ENCODE measurements around the gene SP5. TPM values are rescaled to one million over a fixed set of nuclear protein-coding genes. Genes with fewer than 3 reads are reported as not detected.

The SP5 gene
- total and polyA plus RNA-seq, 2 of the 4 experiments (the other 2 are of a cell fraction), result not detected

GRCh38 chr2:170696948-170697347 is 18.2 kb upstream of the SP5 start:
- H3K27ac ChIP-seq (ENCODE audit: insufficient read depth, low read length), result no peak overlapping the region
- H2AK9ac ChIP-seq (replicated peaks; ENCODE audit: low read depth, low read length, poor library complexity), result no peak overlapping the region
- no peak overlapping the region for H3K18ac ChIP-seq (ENCODE audit: low read depth, low read length)
- WGBS, 2 experiments (ENCODE audit: extremely low coverage in 2 of 2, insufficient read length in 1 of 2), result no CpG with 5 or more reads among the region's 3 CpGs
- H3K23ac ChIP-seq (ENCODE audit: low read depth, low read length), result no peak overlapping the region
- in situ Hi-C loops (cut with MboI; ENCODE audit: low sequenced_read_pairs), result no loop called here
- no peak overlapping the region for H4K5ac ChIP-seq (ENCODE audit: low read depth, low read length)
- no peak overlapping the region for H3K56ac ChIP-seq (ENCODE audit: extremely low read depth, insufficient read depth, low read length)
- DNase-seq, result no peak
- no peak overlapping the region for H4K91ac ChIP-seq (ENCODE audit: insufficient read depth, low read depth, low read length)
- BruUV-seq (replicated peaks), result no TSS peak
- no peaks in the 10 kb centered on the region for H3K36me3 ChIP-seq (ENCODE audit: control insufficient read depth, insufficient read depth, low read length)
- H3K9me3 ChIP-seq (ENCODE audit: control insufficient read depth, insufficient read depth, low read length), result no peaks in the 10 kb centered on the region
- no peak overlapping the region for H3K14ac ChIP-seq (replicated peaks; ENCODE audit: low read depth, low read length)
- POLR2A ChIA-PET (ENCODE audit: unreplicated experiment), result no interaction called here
- no peak overlapping the region for H3K4me2 ChIP-seq (ENCODE audit: low read depth, low read length)
- H2AK5ac ChIP-seq (ENCODE audit: low read depth, low read length), result no peak overlapping the region
- no peak overlapping the region for H2BK5ac ChIP-seq (ENCODE audit: low read depth, low read length, poor library complexity, severe bottlenecking)
- no peak overlapping the region for H4K8ac ChIP-seq (ENCODE audit: low read depth in 2 of 2, low read length in 2 of 2)
- intact Hi-C loops (cut with micrococcal nuclease), result no loop called here
- no peaks in the 10 kb centered on the region for H3K9me1 ChIP-seq (ENCODE audit: insufficient read depth, low read length)
- dilution Hi-C loops (cut with HindIII; ENCODE audit: low sequenced_read_pairs, unreplicated experiment), result no loop called here
- H3K4me3 ChIP-seq (ENCODE audit: insufficient read depth, low read depth, low read length), result no peak overlapping the region
- H2BK120ac ChIP-seq (ENCODE audit: low read depth, low read length), result no peak overlapping the region
- H2BK15ac ChIP-seq (ENCODE audit: low read depth, low read length), result no peak overlapping the region
- TF ChIP-seq USF2 (IDR thresholded peaks at IDR 0.05; ENCODE audit: low read depth, low read length) (no peak), RFX5 (IDR thresholded peaks at IDR 0.05; ENCODE audit: low read depth, low read length) (no peak), POLR2A (IDR thresholded peaks at IDR 0.05; ENCODE audit: low read depth, low read length) (no peak), MXI1 (IDR thresholded peaks at IDR 0.05; ENCODE audit: borderline replicate concordance, low read depth, low read length) (no peak), MAZ (IDR thresholded peaks at IDR 0.05; ENCODE audit: borderline replicate concordance, low read depth, low read length) (no peak), CEBPB (IDR thresholded peaks at IDR 0.05; ENCODE audit: low read depth, low read length) (no peak), ELK1 (IDR thresholded peaks at IDR 0.05; ENCODE audit: borderline replicate concordance, low read depth, low read length) (no peak), MAFK (IDR thresholded peaks at IDR 0.05; ENCODE audit: low read depth, low read length) (no peak), RCOR1 (IDR thresholded peaks at IDR 0.05; ENCODE audit: insufficient replicate concordance, low read length) (no peak)
- no peaks in the 10 kb centered on the region for H4K20me1 ChIP-seq (ENCODE audit: insufficient read depth, low read length)
- no peak for ATAC-seq (ENCODE audit: low read depth)
- H3K4ac ChIP-seq (ENCODE audit: low read depth, low read length), result no peak overlapping the region
- H3K4me1 ChIP-seq (ENCODE audit: control insufficient read depth, insufficient read depth, low read length), result no peaks in the 10 kb centered on the region
- no peak overlapping the region for H2BK20ac ChIP-seq (ENCODE audit: low read depth, low read length)
- H2AFZ ChIP-seq (replicated peaks; ENCODE audit: low read length, poor library complexity), result no peak overlapping the region
- CTCF ChIA-PET, result no interaction called here
- H3K9ac ChIP-seq (ENCODE audit: low read depth, low read length), result no peak overlapping the region
- H3K79me1 ChIP-seq (ENCODE audit: low read depth in 1 of 2, low read length in 2 of 2), result no peaks in the 10 kb centered on the region
- H3K27me3 ChIP-seq (ENCODE audit: control insufficient read depth, insufficient read depth, low read length), result no peaks in the 10 kb centered on the region
